Fibroblast of skin of abdomen (primary cell): ENCODE data around the gene CYP2W1.
"Not testable (repeated sequence)": the region's sequence is repeated elsewhere in the genome, so short reads cannot be mapped to it uniquely, and the experiment has no call there.

Source experiments
- DNase-seq: peaks from one replicate; pipeline ENCODE4 v3.0.0-alpha.2; 2013

CYP2W1 gene

DNA sequence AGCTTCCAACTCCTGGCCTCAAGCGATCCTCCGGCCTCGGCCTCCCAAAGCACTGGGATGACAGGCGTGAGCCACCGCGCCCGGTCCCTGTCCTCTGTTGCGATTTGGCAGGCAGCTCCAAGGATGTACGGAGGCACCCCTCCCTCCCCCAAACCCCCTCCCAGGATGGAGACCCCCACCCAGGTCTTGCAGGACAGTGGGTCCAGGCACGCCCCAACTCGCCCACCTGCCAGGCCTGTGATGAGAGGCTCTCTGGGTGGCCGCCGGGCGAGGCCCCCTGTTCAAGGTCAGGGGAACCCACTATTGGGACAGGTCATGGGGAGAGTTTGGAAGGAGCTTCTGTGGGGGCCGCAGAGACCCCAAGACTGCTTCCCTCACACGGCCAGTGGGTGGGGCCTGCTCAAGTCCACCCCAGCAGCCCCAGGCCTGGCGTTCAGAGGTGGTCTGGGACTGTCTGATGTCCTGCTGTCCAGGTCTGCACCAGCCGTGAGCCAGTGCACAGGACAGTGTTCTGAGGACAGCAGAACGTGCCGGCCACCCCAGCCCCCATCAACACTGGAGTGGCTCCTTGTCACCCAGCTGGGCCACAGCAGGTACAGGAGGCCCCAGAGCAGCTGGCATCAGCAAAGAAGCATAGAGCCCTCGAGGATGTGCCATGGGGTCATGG, 31.0 kb upstream of the CYP2W1 start:
- no peak for DNase-seq

- DNase-seq = no peak
These were observed 30.2 kb upstream of the CYP2W1 start for GRCh38 chr7:952548-953441.

GRCh38 chr7:953547-954327, 29.2 kb upstream of the CYP2W1 start:
- no peak for DNase-seq

DNA sequence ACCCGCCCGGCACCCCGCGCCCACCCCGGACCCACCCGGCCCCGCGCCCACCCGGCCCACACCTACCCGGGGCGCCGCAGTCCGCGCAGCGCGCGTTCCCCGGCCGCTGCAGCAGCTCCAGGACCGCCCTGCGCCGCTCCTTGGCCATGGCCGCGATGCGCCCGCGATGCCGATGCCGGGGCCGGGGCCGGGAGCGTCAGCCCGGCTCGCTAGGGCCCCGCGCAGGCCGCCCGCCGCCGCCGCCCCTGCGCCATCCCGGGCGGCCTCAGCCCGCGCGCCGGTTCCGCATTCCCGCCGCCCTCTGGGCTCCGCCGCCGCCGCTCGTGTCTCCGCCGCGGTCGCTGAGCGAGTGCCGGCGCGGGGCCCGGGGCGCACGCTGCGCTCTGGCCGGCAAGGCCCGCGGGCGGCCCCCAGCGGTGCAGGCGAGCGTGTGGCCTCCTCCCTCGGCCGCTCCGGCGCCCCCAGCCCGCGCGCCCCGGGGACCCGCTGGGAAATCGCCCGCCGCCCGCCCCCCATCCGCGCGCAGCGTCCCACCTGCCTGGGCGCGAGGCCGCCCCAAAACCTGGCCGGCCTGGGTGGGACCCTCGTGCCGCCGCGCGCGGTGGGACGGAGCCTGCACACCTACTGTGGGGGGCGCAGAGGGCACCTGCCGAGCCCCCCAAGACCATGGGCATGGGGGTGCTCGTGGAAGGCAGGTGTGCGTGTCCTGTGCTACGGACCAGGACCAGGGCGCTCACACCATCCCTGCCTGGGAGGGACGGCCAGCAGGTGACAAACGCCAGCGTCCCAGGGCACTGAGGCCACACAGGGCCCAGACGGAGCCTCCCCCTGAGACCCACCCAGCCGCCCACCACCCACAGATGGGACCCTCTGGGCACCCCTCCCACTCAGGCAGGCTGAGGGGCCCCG, 28.4 kb upstream of the CYP2W1 start, which contains the start of gene ADAP1:
ADAP1 (minus strand) TSS at position 351 of the 909 bp plus-strand sequence; CDS start at position 148, 203 bp downstream.
- peak; percentile 31 for DNase-seq

- DNase-seq = no peak
These were observed 26.9 kb upstream of the CYP2W1 start for GRCh38 chr7:956031-956430.

- DNase-seq = no peak
These were observed 25.4 kb upstream of the CYP2W1 start for GRCh38 chr7:957418-958220.

DNA sequence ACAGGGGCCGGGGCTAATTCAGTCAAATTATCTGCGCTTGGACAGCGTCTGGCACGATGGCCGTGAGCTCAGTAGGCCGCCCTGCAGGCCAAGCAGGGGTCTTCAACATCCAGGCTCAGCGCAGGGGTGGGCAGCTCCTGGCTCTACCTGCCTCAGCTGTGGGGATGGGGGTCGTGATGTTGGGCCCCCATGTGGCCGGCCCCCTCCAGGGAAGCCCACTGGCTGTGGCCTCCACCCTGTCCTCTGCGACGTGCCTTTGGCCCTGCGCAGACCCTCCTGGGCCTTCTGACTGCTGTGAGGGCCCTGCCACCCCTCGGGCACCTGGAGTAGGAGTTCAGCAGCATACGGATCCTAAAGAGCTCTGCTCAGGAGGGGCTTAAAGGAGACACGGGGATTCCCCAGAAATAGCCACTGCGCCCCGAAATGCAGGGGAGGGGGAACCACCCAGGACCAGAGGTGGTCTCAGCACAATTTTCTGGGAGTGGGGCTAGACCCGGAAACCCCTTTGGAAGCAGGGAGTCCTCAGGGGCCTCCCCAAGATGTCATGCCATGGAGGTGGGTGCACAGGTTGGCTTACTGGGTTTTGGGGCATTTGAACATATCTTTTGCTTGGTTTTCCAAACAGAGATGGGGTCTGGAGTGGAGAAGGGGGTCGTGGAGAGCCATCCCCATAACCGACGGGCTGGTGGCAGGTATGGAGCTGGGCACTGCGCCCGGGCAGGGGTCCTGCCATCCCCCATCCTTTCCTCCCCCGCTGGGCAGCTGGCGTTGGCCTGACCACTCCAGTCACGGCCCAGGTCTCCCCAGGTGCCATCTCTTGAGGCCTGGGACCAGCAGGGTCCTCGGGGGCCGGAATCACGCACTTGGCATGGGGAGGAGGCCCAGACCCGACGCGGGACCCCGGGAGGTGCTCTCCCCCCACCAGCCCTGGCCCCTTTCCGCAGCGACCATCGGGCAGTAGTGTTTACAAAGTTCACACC, 24.5 kb upstream of the CYP2W1 start:
- DNase-seq = no peak

DNA sequence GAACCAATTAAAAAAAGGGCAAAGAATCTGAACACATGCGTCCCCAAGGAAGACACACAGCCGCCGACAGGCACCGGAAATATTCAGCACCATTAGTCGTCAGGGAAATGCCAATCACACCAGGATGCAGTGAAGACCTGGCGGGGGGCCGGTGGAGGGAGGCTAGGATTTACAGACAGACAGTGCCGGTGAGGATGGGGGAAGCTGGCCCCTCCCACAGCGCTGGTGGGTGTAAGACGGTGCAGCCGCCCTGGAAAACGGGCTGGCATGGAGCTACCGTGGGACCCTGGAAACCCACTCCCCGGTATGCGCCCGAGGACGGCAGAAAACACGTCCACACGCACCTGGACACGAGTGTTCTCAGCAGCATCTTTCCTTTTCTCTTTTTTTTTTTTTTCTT, 23.7 kb upstream of the CYP2W1 start:
- DNase-seq = no peak

DNA sequence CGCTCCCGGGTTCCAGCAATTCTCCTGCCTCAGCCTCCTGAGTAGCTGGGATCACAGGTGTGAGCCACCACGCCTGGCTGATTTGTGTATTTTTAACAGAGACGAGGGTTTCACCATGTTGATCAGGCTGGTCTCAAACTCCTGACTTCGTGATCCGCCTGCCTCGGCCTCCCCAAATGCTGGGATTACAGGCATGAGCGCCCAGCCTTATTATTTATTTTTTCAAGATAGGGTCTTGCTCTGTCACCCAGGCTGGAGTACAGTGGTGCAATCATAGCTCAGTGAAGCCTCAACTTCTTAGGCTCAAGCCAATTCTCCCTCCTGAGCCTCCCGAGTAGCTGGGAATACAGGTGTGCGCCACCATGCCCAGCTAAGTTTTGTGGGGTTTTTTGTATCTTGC, 23.2 kb upstream of the CYP2W1 start:
- not testable (repeated sequence) for DNase-seq

DNA sequence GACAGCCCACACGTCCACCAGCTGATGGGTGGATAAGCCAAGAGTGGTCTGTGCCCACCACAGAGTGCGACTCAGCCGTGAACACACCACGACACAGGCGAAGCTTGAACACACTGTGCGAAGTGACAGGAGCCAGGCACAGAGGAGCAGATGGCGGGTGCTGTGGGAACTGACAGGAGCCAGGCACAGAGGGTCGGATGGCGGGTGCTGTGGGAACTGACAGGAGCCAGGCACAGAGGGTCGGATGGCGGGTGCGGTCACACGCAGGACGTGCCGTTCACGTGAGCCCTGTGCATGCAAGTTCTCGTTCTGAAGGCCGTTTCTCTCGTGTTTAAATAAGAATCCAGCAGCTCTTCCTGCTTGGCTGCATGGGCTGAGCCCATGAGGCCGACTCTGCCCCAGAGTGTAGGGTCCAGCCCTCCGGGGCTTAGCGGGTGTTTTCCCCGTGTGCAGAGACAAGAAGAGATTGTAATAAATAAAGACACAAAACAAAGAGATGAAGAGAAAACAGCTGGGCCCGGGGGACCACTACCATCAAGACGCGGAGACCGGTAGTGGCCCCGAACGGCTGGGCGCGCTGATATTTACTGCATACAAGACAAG, 22.6 kb upstream of the CYP2W1 start:
- no peak for DNase-seq

GRCh38 chr7:960972-961371, 22.0 kb upstream of the CYP2W1 start:
- DNase-seq = not testable (repeated sequence)

- no peak for DNase-seq
These were observed 21.2 kb upstream of the CYP2W1 start for GRCh38 chr7:961546-962400.

DNA sequence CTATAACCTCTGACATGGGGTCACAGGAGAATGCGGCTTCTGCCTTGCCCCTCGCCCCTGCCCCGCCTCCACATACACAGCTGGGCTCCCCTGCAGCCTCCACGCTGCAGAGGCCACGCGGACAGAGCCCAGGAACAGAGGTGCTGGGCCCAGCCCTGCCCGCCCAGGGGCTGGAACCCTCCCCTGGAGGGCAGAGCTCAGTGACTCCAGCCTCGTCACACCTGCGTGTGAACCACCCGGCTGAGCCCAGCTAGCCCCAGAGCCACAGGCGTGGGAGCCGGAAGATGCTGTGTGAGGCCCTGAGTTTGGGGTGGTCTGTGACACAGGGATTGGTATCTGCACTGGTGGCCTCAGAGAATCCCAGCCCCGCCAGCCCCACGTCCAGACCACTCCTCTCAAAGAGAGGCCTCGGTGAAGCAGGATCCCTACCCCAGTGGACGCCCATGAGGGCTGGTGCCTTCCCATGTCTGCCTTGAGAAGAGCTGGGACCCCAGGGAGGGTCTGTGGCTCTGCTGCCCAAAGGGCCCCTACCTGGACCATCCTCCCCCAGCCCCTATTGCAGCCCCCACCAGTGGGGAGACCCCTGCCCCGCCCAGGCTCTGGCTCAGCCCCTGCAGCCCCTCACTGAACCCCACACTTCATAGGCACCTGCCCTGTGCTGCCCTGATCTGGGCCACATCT, 20.4 kb upstream of the CYP2W1 start:
- DNase-seq = no peak

DNA sequence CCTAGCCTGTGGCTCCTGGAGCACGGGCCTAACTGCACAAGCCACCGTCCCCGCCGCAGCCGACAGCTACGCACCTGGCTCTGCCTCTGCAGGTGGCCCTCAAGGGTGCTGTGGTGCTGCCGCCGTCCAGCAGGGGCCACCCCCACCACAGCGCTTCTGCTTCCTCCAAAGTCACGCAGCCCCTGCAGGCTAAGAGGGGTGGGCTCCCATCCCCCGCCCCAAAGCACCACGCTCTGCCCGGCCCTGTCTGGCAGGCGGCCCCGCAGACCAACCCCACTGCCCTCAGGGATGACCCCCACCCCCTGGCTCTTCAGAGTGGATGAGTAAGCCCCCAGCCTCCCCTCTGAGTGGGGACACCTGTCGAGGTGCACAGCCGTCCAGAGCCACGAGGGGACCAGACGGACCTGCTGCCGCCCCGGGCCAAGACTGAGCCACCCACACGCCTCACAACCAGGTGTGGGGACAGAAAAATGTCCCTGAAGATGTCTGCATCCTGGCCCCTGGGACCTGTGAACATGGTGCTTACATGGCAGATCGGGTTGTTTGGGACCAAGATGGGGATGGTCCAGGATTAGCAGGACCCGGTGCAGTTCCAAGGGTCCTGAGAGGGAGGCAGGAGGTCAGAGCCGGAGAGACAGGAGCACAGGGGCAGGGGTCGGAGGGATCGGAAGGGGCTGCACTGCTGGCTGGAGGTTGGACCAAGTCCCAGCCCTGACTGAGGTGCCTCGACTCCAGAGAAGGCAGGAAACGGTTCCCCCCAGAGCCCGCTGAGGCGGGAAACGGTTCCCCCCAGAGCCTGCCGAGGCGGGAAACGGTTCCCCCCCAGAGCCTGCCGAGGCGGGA, 19.5 kb upstream of the CYP2W1 start:
- DNase-seq = no peak

DNA sequence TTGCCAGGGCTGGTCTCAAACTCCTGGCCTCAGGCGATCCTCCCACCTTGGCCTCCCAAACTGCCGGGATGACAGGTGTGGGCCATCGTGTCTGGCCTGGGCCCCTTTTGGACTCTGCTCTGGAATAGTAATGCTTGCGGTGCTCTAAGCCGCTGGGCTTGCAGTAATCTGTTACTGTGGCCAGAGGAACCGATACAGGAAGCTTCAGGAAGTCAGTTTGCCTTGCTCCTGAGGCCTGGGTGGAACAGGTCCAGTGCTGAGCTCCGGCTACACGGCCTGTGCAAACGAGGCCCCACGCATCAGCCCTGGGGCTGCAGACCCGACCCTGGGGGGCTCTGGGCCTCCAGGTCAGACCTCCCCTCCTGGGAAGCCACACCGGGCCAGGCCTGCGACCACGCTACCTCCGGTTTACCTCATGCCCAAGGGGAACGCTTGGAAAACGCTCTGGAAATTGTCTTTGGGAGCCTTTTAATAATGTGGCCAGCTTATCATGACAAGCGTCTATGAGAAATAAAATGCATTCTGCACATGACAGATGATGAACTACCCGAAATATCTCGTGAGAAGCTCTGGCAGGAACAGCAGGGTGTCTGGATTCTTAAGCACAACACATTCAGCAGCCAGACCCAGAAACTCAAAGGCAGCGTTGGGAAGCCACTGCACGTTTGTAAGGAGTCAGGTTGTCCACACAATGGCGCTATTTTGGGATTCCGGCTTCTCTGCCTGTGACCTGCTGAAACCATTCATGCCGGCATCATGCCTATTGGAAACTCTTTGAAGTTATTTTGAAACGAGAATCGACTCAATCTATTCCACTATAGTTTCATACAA, 18.4 kb upstream of the CYP2W1 start:
- peak; percentile 28 for DNase-seq
